Stimulated activated CD4-positive, alpha-beta T cell treated with anti-CD3 and anti-CD28 coated beads, Interleukin-1b, Interleukin-23, amount 100 ng/mL, for 48 hours (primary cell): ENCODE results near the gene P2RY6.

Experiments
- DNase-seq: peaks from one replicate; pipeline ENCODE4 v3.0.0-alpha.2; 2020

The P2RY6 gene

DNA sequence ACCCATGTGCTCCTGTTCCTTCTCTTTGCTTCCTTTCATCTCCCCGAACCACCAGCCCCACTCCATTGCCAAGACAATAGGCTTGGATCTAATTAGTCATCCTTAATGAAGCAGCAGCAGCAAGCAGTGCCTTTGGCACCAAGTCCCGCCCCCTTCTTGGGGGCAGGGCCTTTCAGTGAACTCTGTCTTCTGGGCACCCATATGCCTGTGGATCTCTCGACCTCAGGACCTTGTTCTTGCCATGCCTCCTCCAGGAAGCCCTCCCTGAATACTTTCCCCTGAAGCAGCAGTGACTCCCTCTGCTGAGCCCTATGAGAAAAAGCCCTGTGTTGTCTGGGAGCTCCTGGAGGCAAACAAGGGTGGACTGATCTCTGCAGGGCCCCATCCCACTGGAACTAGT lies 68.0 kb downstream of the P2RY6 start:
- DNase-seq: no peak

DNA sequence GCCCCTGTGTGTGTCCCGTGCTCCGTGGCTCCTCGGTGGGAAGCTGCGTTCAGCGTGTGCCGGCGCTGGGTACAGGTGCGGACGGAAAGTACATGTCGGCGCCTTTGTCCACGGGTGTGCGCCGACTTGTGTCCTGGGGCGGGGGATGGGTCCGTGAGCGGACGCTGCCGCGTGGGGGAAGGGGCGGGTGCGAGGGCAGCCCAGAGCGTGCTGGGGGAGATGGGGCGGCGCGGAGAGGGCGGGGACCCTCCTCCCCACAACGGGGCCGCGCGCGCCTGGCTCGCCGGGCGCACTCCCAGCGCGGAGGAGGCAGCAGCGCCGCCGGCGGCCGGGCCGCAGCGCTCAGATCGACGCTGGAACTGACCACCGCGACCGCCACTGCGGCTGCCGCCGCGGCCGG lies 70.5 kb downstream of the P2RY6 start:
- DNase-seq: no peak

DNA sequence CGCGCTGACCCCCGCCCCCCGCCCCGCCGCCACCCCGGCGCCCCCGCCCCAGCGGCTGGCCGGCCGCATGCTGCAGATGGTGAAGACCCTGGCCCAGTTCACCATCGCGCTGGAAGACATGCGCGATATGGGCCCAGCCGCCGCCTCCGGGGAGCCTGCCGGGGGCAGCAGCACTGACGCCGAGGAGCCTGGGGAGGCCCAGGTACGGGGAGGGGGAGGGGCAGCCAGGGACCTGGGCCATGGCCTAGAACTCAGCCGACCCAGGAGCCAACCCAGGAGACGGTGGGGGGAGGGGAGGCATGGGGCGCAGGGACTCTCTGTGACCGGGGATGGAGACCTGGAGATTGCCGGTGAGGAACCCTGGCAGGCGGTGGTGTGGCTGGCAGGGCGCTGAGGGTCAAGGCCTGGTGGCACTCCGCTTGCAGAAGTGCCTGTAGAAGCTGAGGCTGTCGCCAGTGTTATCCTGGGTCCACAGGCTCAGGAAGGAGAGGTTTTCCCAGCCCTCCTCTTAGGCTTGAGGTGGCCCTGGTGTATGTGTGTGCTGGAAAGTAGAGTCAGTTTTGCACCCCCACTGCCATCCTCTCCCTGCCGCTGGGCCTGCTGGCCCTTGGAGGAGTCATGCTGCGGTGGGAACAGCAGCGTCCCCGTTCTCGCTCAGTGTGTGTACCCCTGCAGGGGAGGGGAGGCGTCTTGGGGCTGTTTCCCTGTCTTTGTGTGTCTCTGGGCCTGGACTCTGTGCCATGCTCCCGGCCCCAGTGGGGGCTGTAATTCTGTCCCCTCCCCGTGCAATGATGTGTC lies 71.1 kb downstream of the P2RY6 start:
- DNase-seq: no peak

DNA sequence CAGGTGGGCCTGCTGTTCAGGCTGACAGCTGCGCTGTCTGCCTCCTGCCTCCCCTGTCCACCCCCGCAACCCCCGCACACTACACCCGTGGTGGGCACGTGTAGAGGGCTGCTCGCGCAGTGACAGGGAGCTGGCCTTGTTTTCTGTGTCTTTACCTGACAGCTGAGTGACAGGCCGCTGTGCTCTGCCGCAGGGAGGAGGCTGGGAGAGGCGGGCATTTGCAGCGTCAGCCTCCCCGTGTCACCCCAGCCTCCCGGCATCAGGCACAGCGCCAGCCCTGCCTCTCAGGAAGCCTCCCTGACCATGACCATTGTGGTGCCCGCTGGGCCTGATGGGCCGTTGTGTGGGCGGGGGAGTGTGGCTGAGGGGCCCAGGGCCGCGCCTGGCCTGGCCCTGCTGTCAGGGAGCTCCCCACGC lies 72.1 kb downstream of the P2RY6 start:
- DNase-seq: no peak

DNA sequence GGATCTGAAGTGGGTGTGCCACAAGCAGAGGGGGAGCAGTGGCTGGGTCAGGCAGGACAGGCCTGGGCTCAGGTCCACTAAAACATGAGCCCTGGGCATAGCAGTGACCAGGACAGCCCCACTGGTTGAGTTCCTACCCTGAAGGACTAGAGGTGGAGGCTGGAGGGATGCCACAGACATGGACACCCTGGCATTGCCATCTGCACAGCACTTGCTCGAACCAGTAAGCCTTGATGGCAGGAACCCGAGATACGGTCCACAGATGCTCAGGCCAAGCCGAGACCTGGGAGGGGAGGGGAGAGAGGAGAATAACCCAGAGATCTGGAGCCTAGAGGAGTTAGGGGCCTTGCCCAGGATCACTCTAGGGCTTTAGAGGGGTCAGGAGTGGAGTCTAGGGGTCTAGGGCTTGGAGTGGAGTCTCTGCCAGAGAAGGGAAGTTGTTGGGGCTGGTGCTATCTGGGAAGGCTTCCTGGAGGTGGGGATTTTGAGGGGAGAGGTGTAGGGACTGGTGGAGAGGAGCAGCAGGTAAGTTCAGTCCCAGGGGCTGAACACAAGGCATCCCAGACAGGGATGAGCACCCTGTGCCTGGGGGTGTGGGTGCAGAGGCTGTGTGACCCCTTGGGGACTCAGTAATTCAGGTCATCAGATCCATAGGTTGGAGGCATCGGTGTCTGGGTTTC lies 73.5 kb downstream of the P2RY6 start:
- DNase-seq: no peak

DNA sequence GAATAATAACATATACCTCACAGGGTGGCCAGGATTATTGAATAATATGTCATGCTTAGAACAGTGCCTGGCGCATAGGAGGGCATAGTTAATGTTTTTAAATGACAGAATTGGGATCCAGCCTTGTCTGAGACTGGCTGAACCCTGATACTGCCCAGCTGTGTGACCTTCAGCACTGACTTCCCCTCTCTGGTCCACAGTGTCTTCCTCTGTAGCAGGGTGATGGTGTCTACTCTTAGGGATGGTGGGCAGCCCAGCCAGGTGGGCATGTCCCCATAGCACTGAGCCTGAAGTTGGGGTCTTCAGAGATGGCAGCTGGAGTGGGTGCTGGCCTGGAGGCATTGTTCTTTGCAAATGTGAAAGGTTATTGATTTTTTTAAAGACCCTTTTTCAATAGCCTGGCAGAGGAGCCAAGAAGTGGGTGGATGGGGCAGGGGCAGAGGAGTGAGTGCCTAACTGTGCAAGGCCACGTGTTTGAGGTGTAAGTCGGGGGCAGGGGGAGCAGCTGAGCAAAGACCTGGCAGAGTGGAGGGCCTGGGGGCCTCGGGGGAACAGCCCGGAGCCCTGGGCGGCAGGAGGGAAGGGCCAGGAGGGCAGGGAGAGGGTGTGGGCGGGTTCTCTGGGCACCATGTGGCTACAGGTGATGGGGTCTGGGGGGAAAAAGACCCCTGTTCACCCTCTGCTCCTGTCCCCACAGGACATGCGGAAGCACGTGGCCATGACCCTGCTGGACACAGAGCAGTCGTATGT lies 74.2 kb downstream of the P2RY6 start:
- DNase-seq: no peak

DNA sequence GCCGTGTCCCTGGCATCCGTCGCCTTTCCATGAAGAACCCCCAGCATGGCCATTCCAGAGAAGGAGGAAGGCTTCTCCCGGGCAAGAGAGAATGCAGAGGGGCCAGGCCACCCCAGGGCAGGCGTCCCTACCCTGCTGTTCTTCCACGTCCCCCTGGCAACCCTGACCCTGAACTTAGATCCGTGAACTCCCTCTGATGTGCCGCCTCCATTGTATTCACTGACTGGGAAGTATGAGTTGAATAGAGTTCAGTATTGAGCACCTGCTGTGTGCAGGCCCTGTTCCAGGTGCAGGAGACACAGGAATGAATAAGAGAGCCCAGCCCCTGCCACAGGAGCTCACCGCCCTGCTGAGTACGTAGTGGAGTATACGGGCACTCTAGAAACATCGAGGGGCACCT lies 74.9 kb downstream of the P2RY6 start:
- DNase-seq: no peak
